Ishikawa (cell line): ENCODE data around the gene SPTSSB.

Experiments
- CEBPB ChIP-seq: IDR thresholded peaks from 2 replicates; pipeline ENCODE4 v1.6.1; 2012
- CREB1 ChIP-seq: IDR thresholded peaks from 2 replicates; pipeline ENCODE4 v1.6.1; 2012; ENCODE audit warnings: low read depth
- EGR1 ChIP-seq: IDR thresholded peaks from 2 replicates; pipeline ENCODE4 v1.6.1; 2012
- EP300 ChIP-seq: IDR thresholded peaks from 2 replicates; pipeline ENCODE4 v1.6.1; 2012; ENCODE audit warnings: borderline replicate concordance
- FOXM1 ChIP-seq: IDR thresholded peaks from 2 replicates; pipeline ENCODE4 v1.6.1; 2012; ENCODE audit warnings: low read depth, borderline replicate concordance
- NFIC ChIP-seq: IDR thresholded peaks from 2 replicates; pipeline ENCODE4 v1.6.1; 2012
- RAD21 ChIP-seq: IDR thresholded peaks from 2 replicates; pipeline ENCODE4 v1.6.1; 2012; ENCODE audit warnings: low read depth
- TAF1 ChIP-seq: IDR thresholded peaks from 2 replicates; pipeline ENCODE4 v1.6.1; 2012; ENCODE audit warnings: low read depth, mild to moderate bottlenecking
- TCF12 ChIP-seq: IDR thresholded peaks from 2 replicates; pipeline ENCODE4 v1.6.1; 2012; ENCODE audit warnings: low read depth
- TEAD4 ChIP-seq: IDR thresholded peaks from 2 replicates; pipeline ENCODE4 v1.6.1; 2012
- YY1 ChIP-seq: IDR thresholded peaks from 2 replicates; pipeline ENCODE4 v1.6.1; 2012; ENCODE audit warnings: low read depth
- ZBTB7A ChIP-seq: IDR thresholded peaks from 2 replicates; pipeline ENCODE4 v1.6.1; 2012; ENCODE audit warnings: low read depth
- TF ChIP-seq, protein P1 (sequence below): IDR thresholded peaks from 2 replicates; pipeline ENCODE4 v1.6.1; 2012
- TF ChIP-seq, protein P2 (sequence below): IDR thresholded peaks from 2 replicates; pipeline ENCODE4 v1.6.1; 2012
- TF ChIP-seq, protein P3 (sequence below): IDR thresholded peaks from 2 replicates; pipeline ENCODE4 v1.6.1; 2012; ENCODE audit warnings: low read depth, mild to moderate bottlenecking

SPTSSB gene

DNA sequence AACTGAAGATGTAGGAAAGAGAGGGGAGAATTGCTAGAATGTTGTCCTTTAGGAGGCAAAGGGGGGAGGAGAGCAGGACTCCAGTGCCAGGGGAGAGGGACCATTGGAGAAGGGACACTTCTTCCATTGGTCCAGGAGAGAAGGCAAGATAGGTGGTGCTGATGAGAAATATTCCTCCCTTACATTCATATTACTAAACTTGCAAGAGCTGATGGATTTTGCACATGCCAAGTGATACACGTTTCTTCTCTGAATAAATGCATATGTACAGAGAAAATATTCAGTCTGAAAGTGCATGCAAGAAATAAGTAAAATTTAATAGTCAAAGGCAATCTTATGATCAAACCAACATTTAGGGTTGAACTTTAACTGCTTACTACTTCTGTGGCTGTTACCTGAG lies 21.5 kb upstream of the SPTSSB start:
- TF ChIP-seq TEAD4, result no peak
- TF ChIP-seq FOXM1, result no peak
- no peak for TF ChIP-seq EGR1
- TF ChIP-seq NFIC, result no peak
- no peak for TF ChIP-seq TCF12
- no peak for TF ChIP-seq ZBTB7A
- no peak for TF ChIP-seq CEBPB
- TF ChIP-seq YY1, result no peak
- TF ChIP-seq CREB1, result no peak

DNA sequence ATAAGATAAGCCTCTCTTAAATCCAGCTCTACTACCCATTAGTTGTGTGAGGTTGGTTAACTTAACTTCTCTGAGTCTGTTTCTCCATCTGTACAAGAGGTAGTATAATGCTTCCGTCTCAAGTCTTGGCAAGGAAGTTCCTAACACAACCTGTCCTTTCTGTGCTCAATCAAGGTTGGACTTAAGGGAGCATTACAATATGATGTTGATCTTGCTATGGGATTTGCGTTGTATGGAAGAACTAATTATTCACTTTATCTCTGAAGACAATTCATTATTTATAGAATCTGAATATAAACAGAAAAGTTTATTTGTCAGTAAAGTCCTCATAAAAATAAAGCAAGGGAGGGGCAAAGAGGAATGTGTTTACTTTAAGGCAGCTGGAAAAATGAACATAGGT lies 18.9 kb upstream of the SPTSSB start:
- TF ChIP-seq TCF12 (no peak), TAF1 (no peak), FOXM1 (no peak), EP300 (no peak), ZBTB7A (no peak), NFIC (no peak), RAD21 (no peak), YY1 (no peak), EGR1 (no peak)
- TF ChIP-seq, protein P1, sequence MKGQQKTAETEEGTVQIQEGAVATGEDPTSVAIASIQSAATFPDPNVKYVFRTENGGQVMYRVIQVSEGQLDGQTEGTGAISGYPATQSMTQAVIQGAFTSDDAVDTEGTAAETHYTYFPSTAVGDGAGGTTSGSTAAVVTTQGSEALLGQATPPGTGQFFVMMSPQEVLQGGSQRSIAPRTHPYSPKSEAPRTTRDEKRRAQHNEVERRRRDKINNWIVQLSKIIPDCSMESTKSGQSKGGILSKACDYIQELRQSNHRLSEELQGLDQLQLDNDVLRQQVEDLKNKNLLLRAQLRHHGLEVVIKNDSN, result no peak
- TF ChIP-seq, protein P2, sequence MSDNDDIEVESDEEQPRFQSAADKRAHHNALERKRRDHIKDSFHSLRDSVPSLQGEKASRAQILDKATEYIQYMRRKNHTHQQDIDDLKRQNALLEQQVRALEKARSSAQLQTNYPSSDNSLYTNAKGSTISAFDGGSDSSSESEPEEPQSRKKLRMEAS, result no peak

DNA sequence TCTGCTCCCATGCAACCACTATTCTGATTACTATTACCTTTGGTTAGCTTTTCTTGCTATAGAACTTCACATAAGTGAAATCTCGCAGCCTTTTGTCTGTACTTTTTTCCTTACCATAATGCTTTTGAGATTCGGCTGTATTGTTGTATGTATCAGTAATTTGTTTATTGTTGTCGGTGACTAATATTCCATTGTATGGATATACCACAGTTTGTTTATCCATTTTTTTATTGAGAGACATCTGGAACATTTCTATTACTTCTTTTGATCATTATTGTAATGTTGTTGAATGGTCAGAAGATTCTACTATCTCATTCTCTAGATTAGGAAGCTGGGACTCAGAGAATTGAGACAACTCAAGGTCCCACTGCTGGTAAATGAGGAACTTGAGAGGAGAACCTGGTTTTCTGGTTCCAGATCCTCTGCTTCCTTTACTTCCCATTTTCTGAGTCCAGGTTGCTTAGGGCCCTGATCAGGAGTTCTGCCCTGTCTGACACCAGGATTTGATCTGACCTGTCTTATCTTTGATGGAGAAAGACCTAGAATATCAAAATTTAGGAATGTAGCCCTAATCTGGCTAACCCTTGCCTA lies 18.2 kb upstream of the SPTSSB start:
- TF ChIP-seq, protein P2, result no peak
- TF ChIP-seq ZBTB7A (no peak), NFIC (no peak), YY1 (no peak), RAD21 (no peak), TEAD4 (no peak), CEBPB (no peak), TCF12 (no peak), FOXM1 (no peak), TAF1 (no peak), CREB1 (no peak), EGR1 (no peak), EP300 (no peak)
- TF ChIP-seq, protein P3, sequence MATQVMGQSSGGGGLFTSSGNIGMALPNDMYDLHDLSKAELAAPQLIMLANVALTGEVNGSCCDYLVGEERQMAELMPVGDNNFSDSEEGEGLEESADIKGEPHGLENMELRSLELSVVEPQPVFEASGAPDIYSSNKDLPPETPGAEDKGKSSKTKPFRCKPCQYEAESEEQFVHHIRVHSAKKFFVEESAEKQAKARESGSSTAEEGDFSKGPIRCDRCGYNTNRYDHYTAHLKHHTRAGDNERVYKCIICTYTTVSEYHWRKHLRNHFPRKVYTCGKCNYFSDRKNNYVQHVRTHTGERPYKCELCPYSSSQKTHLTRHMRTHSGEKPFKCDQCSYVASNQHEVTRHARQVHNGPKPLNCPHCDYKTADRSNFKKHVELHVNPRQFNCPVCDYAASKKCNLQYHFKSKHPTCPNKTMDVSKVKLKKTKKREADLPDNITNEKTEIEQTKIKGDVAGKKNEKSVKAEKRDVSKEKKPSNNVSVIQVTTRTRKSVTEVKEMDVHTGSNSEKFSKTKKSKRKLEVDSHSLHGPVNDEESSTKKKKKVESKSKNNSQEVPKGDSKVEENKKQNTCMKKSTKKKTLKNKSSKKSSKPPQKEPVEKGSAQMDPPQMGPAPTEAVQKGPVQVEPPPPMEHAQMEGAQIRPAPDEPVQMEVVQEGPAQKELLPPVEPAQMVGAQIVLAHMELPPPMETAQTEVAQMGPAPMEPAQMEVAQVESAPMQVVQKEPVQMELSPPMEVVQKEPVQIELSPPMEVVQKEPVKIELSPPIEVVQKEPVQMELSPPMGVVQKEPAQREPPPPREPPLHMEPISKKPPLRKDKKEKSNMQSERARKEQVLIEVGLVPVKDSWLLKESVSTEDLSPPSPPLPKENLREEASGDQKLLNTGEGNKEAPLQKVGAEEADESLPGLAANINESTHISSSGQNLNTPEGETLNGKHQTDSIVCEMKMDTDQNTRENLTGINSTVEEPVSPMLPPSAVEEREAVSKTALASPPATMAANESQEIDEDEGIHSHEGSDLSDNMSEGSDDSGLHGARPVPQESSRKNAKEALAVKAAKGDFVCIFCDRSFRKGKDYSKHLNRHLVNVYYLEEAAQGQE, result no peak
- TF ChIP-seq, protein P1, result no peak

DNA sequence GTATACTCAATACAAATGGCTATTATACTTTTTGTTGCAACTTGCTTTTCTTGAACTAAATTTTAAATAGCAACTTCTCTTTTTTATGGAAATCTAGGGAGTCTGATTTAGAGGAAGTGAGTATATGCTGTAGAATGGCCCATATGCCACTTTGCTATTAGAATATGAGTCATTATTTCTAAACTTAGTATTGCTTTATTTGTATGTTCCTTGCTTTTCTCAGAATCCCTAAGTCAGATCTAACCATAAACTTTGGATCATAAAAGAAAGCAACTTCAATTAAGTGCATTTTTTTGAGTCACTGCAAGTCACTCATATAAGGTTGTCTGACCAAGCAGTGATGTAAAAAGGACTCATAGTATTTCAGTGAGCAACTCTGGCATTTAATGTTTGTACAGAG lies 17.5 kb upstream of the SPTSSB start:
- TF ChIP-seq, protein P1, result no peak
- TF ChIP-seq CEBPB, result no peak
- TF ChIP-seq CREB1, result no peak
- no peak for TF ChIP-seq FOXM1
- TF ChIP-seq, protein P2, result no peak
- no peak for TF ChIP-seq NFIC
- TF ChIP-seq TEAD4, result no peak
- no peak for TF ChIP-seq ZBTB7A
- TF ChIP-seq EGR1, result no peak
- no peak for TF ChIP-seq EP300
- TF ChIP-seq TAF1, result no peak
- TF ChIP-seq, protein P3, result no peak
- TF ChIP-seq YY1, result no peak
- no peak for TF ChIP-seq RAD21
- no peak for TF ChIP-seq TCF12
